ENCODE data around the gene ALKBH8. TPM values are rescaled to one million over a fixed set of nuclear protein-coding genes. Genes with fewer than 3 reads are reported as not detected.

Gene ALKBH8
- total and polyA plus RNA-seq, 2 of the 8 experiments (the other 6 are each of a cell fraction or from before 2014, with no cell fraction given), result 3.6 to 11.9 TPM

- no peak for TF ChIP-seq EP300 (IDR thresholded peaks at IDR 0.05; ENCODE audit: borderline replicate concordance in 1 of 2, low read depth in 2 of 2, low read length in 2 of 2)
These were observed 15.6 kb downstream of the ALKBH8 start (continued) for GRCh38 chr11:107549954-107550285.
